NCI-H345 (cell line): Measurements from ENCODE around the gene TUSC1.
"Not testable (repeated sequence)": the region's sequence is repeated elsewhere in the genome, so short reads cannot be mapped to it uniquely, and the experiment has no call there.

ENCODE experiments used
- DNase-seq: peaks from one replicate; lab custom pipeline; 2025; lab: John Stamatoyannopoulos, UW

TUSC1 gene

GRCh38 chr9:25678147-25678666 is at the start of gene TUSC1:
Gene TUSC1, minus strand, starts transcription at chr9:25678444. Its CDS starts 132 bp downstream, at chr9:25678312.
- no peak for DNase-seq

- no peak for DNase-seq
These were observed 48.7 kb upstream of the TUSC1 start for GRCh38 chr9:25726871-25727410.

GRCh38 chr9:25724424-25724823 is 46.2 kb upstream of the TUSC1 start:
- DNase-seq: no peak

GRCh38 chr9:25716220-25716872 is 38.1 kb upstream of the TUSC1 start:
- DNase-seq: no peak

- DNase-seq: no peak
These were observed 31.7 kb upstream of the TUSC1 start for GRCh38 chr9:25709941-25710340.

GRCh38 chr9:25704800-25705199 is 26.6 kb upstream of the TUSC1 start:
- no peak for DNase-seq

GRCh38 chr9:25703701-25704357 is 25.6 kb upstream of the TUSC1 start:
- DNase-seq: no peak

GRCh38 chr9:25702536-25702935 is 24.3 kb upstream of the TUSC1 start:
- DNase-seq: no peak

GRCh38 chr9:25700899-25701298 is 22.7 kb upstream of the TUSC1 start:
- not testable (repeated sequence) for DNase-seq

- DNase-seq: no peak
These were observed 22.2 kb upstream of the TUSC1 start for GRCh38 chr9:25700430-25700829.

- no peak for DNase-seq
These were observed 13.5 kb upstream of the TUSC1 start for GRCh38 chr9:25691786-25692185.

- DNase-seq: no peak
These were observed 6.1 kb upstream of the TUSC1 start for GRCh38 chr9:25684321-25684720.

- no peak for DNase-seq
These were observed 3.0 kb upstream of the TUSC1 start for GRCh38 chr9:25681266-25681665.

GRCh38 chr9:25678846-25679360 is 659 bp upstream of the TUSC1 start:
- no peak for DNase-seq

GRCh38 chr9:25677301-25678146 is 720 bp downstream of the TUSC1 start:
- DNase-seq: no peak

GRCh38 chr9:25675858-25676257 is 2.4 kb downstream of the TUSC1 start:
- not testable (repeated sequence) for DNase-seq

GRCh38 chr9:25658571-25658970 is 19.7 kb downstream of the TUSC1 start:
- DNase-seq: no peak

GRCh38 chr9:25654417-25654816 is 23.8 kb downstream of the TUSC1 start:
- DNase-seq: no peak

- no peak for DNase-seq
These were observed 30.1 kb downstream of the TUSC1 start for GRCh38 chr9:25648116-25648515.

GRCh38 chr9:25636026-25636425 is 42.2 kb downstream of the TUSC1 start:
- no peak for DNase-seq

GRCh38 chr9:25629231-25629630 is 49.0 kb downstream of the TUSC1 start:
- DNase-seq: no peak
